RPMI7951 (cell line): Measurements from ENCODE around the gene RER1. TPM values are rescaled to one million over a fixed set of nuclear protein-coding genes. Genes with fewer than 3 reads are reported as not detected.

Source experiments
- DNase-seq: peaks from one replicate; pipeline ENCODE4 v3.0.0-alpha.2; 2012; ENCODE audit warnings: low read depth
- total RNA-seq: library from RNA; depleted of rRNA; stranded (reverse); fragments of >200 nt; shearing (Covaris generic); gene quantifications from 2 replicates; pipeline ENCODE4 v1.2.3, GENCODE V29; 2014; rRNA removed

Gene RER1
- total RNA-seq, 1 experiment from 2014 or later, result 113 TPM

GRCh38 chr1:2445162-2445822 is 53.7 kb downstream of the RER1 start:
- DNase-seq, result no peak

GRCh38 chr1:2445823-2446215 is 54.2 kb downstream of the RER1 start:
- DNase-seq, result no peak

DNA sequence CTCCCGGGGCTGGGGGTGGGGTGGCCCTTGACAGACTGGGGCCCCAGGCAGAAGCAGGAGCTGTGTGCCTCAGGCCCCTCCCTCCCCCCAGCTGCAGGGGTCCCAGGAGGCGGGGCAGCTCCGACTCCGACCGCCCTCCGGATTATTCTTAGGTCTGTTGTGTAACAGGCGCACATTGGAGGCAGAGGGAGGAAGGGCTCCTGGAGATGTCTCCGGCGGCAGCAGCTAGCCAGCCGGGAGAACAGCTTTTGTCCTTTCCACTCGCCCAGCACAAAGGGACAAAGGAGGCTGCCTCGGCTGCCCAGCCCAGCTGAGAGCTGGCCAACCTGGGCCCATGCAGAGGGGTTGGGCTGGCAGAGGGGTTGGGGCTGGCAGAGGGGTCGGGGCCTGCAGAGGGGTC is 54.8 kb downstream of the RER1 start:
- no peak for DNase-seq

GRCh38 chr1:2446861-2447260 is 55.2 kb downstream of the RER1 start:
- DNase-seq, result no peak

DNA sequence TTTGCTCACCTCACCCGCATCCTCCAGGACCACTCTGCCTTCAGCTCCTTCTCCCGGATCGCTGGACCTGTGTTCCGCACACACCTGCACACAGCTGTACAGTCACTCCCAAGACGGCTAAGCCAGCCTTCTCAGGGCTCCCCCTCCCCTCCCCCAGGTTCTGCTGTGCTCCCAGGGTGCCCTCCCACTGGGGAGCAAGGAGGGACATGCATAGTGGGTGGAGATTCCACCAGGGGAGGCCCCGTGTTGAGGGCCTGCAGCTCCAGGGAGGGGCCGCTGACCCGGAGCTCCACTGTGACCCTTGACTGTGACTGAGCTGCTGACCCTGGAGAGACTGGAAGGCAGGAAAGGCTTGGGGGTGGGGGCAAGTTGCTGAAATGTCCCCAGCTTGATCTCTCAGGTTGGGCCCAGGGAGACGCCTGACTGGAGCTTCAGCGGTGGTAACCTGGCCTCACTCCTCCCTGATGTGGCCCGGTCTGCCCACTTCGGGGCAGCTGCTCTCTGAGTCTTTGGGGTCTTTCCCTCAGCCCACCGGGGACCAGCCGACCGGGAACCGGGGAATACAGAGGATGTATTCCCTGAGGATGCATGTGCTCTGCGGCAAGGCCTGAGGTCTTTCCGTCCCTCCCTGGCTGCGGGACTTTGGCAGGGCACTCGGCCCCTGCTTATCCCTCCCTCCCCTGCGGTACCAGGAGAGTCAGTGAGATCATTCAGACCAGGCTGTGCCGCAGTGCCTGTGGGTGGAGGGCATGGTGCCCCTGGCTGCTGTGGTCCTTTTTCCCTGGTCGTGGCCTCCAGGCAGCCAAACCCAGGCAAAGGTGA is 55.8 kb downstream of the RER1 start:
- no peak for DNase-seq

- peak; percentile 73 for DNase-seq
Observed at GRCh38 chr1:2448098-2448445, 56.4 kb downstream of the RER1 start.

- DNase-seq, result peak; percentile 63
Observed at GRCh38 chr1:2449636-2450454, 58.2 kb downstream of the RER1 start.

DNA sequence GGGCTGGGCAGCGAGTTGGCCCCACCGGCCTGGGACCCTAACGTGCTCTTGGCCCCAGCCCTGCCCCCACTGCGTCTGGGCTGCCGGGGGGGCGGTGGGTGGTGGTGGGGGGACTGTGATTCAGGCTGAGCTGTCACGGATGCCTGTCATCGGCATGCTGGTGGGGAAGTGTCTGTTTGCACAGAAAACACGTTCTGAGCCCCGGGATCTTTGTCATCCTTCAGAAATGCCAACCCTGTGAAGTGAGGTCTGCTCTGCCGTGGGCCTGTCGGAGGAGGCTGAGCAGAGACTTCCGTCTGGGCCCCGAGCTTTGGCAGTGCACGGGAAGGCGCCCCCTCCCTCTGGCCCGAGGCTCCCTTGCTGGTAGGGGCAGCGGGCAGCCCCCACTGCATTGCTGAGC is 60.1 kb downstream of the RER1 start:
- DNase-seq, result peak; percentile 87

GRCh38 chr1:2452201-2452931 is 60.7 kb downstream of the RER1 start:
- DNase-seq, result peak; percentile 51

GRCh38 chr1:2452932-2453315 is 61.3 kb downstream of the RER1 start:
- no peak for DNase-seq

DNA sequence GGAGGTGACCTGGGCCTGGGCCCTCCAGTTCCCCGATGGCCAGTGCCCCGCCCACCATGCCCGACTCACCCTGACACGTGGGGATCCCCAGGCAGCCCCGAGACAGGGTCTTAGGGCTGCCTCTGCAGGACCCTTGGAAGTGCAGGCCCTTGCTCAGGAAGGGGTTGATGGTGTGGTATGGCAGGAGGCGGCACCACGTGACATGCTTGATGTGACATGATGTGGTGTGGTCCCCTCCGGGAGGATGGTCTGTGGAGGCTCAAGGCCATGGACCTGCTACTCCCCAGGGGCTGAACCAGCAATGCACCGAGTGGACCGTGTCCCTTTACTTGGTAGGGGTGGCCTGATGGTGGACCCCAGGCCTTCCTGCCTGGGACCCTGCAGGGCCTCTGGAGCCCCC is 62.6 kb downstream of the RER1 start:
- no peak for DNase-seq

Other genes starting within 250 kb of the RER1 start
- 30.3 and 38.3 TPM in 2 replicates for gene FAAP20, start 197.1 kb upstream of the RER1 start, total RNA-seq
- gene SKI, start 163.5 kb upstream of the RER1 start, total RNA-seq, result 3.5 and 7.7 TPM in 2 replicates
- gene MORN1, start 287 bp upstream of the RER1 start, total RNA-seq, result 7.1 and 8.3 TPM in 2 replicates
- 23.3 and 27.9 TPM in 2 replicates for gene PEX10, start 20.7 kb downstream of the RER1 start, total RNA-seq
- gene PLCH2, start 84.4 kb downstream of the RER1 start, total RNA-seq, result 0.12 and 0.29 TPM in 2 replicates
- 15.0 and 17.6 TPM in 2 replicates for gene PANK4, start 134.8 kb downstream of the RER1 start, total RNA-seq
- not detected in 2 replicates for gene HES5, start 138.4 kb downstream of the RER1 start, total RNA-seq
- gene TNFRSF14, start 164.5 kb downstream of the RER1 start, total RNA-seq, result 26.8 and 29.4 TPM in 2 replicates
- gene PRXL2B, start 194.9 kb downstream of the RER1 start, total RNA-seq, result 21.5 and 26.1 TPM in 2 replicates
- 2.8 TPM in 1 of 2 replicates, not detected in the other for gene MMEL1, start 241.2 kb downstream of the RER1 start, total RNA-seq